CD4-positive, alpha-beta T cell treated with Interleukin-15 for 1 hour (primary cell): Measurements from ENCODE around the gene SFT2D3.

Experiments used
- DNase-seq: peaks from one replicate; pipeline ENCODE4 v3.0.0-alpha.2; 2020

Gene SFT2D3

DNA sequence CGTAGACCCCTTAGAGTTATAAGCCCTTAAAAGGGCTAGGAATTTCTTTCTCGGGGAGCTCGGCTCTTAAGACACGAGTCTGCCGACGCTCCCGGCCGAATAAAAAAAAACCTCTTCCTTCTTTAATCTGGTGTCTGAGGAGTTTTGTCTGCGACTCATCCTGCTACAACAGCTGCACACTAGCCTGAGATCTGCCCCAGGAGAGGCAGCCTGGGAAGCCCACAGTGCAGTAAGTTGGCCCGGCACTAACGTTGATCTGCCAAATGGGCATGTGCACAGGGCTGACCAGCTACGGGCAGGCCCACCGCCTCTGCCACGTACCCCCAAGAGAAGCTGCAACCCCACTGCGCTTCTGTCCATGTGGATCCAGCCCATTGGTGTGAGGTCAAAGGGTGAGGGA, 17.5 kb upstream of the SFT2D3 start:
- DNase-seq: no peak

DNA sequence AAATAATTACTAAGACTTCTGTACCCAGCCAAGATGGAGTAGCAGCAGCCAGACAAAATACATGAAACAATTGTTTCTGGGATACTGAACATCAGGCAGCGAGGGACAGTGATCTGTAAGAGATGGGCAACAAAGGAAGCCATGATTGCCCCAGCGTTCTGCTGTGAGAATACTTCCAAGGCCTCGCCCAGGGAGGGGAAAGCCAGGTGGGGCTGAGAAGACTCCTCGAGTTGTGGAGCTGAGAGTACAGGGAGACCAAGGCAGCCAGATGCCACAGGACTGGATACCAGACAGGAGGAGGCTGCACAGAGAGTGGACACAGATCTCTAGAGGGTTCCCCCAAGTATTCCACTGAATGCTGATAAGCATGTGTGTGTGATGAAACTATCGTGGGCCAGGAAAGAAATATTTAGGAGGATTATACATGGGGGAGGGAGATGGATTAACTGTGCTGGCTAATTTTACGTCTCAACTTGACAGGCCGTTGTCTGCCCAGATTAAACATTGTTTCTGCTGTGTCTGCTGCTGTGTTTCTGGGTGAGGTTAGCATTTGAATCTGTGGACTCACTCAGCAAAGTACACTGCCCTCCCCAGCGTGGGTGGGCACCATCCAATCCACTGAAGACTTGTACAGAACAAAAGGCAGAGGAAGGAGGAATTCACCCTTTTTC, 15.8 kb upstream of the SFT2D3 start:
- DNase-seq: no peak

DNA sequence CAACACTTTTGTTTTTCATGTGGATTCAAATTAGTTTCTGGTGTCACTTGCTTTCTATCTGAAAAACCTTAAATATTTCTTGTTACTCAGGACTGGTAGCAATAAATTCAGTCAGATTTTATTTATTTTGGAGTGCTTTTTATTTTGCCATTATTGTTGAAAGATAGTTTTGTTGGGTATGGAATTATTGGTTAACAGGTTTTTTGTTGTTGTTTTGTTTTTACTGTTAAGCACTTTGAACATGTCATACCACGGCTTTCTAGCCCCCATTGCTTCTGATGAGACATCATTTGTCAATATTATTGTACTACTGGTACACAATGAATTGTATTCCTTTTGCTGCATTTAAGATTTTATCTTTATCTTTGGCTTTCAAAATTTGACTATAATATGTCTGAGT, 12.9 kb upstream of the SFT2D3 start:
- no peak for DNase-seq

DNA sequence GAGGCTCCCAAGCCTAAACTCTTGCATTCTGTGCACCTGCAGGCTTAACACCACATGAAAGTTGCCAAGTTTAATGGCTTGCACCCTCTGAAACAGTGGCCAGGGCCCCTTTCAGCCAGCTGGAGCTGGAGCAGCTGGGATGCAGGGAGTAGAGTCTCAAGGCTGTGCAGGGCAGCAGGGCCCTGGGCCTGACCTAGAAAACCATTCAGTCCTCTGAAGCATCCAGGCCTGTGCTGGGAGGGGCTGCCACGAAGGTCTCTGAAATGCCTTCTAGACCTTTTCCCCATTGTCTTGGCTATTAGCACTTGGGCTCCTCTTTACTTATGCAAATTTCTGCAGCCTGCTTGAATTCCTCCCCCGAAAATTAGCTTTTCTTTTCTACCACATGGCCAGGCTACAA, 10.6 kb upstream of the SFT2D3 start:
- DNase-seq: no peak

DNA sequence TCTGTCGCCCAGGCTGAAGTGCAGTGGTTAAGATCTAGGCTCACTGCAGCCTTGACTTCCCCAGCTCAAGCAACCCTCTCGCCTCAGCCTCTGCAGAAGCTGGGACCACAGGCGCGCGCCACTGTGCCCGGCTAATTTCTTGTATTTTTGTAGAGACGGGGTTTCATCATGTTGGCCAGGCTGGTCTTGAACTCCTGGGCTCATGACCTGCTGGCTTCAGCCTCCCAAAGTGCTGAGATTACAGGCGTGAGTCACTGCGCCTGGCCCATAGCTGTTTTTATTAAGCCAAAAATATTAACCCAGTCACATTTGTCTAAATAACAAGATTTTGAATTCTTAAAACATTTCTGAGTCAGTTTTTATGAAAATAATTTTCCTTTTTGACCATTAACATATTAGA, 6.3 kb upstream of the SFT2D3 start:
- DNase-seq: no peak

DNA sequence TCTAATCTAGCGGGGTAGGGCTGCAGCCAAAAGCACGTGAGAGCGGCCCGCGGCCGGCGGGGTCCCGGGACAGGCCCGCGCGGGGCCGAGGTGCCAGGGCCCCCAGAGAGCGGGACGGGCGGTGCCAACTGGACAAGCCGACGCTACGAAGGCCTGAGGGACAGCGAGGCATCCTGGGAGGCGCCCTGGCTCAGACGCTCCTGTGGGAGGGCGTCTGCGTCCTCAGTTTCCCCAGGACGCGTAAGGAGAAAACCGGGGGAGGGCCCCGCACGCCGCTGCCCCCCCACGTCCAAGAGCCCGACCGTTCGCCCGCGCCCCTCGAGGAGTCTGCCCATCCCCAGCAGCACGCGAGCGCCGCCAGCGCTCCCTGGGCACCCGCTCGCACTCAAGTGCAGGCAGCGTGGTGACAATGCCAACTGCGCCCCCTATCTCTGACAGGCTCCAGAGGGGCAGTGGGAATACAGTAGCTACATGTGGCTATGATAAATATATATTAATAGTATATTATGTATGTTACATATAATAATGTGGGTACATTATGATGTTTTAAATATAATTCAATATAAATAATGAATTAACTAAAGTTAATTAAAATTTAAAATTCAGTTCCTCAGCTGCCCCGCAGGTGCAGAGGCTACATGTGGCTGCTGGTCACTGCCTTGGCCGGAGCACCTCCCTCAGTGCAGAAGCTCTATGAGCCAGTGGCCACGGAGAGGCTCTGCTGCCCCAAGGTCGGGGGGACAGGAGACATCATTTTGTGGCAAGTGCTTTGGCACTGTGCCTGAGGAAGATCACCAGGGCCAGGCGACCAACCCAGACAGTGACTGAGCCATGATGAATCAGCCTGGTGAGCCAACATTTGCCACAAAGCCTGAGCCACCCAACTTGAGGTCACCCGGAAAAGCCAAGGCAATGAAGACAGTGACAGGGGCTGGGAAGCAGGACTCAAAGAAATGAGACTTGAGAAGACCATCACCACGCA, 5.5 kb upstream of the SFT2D3 start:
- DNase-seq: no peak

GRCh38 chr2:127697482-127698180, 3.7 kb upstream of the SFT2D3 start:
- DNase-seq: no peak

DNA sequence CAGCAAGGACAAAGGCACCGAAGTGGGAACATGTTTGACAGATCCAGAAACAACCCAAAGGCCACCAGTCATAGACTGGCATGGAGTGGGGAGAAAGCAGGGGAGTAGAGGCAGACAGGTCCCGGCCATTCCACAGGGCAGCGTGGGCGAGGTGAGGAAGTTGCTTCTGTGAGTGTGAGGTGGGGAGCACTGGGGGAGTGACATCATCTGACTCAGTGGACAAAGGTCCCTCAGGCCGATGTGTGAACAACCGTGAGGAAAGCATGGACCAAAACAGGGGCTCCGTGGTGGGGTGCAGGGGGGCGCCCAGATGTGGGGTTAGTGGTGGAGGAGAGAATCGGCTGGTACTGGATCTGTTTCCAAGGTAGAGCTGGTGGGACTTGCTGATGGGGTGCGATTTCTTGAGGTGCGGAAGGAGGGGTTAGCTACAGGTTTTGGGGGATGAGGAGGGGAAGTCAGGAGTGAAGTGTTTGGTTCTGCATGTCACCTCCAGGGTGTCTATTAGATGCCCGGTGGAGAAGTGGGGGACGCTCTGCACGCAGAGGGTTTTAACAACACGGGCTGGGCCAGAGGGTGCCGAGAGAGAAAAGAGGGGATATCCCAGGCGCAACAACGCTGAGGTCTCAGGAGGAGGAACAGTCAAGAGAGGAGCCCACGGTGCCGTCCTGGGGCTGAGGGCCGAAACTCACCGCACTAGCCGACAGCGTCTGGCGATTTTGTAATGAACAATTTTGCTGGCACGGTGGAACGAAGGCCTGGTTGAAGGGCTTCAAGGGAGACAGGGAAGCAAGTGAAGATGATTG, 2.5 kb upstream of the SFT2D3 start:
- DNase-seq: no peak

- DNase-seq: peak; percentile 89
These were observed 637 bp upstream of the SFT2D3 start for GRCh38 chr2:127700527-127701192.

- peak; percentile 84 for DNase-seq
These were observed 526 bp downstream of the SFT2D3 start for GRCh38 chr2:127701651-127702394.

DNA sequence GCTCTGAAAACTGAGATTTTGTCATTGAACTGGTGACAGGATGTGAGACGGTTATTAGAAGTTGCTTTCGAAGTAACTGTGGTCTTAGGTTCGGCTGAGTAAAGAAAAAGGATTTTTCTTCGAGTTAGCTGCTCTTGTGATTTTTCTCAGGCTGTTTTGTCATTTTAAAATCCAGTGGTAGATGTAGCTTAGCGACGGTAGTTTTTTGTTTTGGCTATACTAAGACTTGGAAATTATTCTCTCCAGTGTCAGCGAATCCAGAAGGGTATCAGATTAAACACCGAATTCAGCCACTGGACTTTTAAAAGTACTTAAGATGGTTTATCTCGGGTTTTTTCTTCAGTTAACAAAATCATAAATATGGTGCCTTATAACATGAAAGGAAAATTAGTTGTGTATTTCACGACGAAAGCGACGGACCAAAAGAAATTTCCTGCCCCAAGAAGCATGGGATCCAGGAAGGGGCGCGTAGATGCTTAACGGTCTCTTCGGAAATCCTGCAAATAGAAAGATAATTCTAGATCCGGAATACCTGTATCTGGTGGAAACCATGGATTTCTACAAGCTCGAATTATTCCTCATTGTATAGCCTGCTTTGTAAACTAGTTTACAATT, 1.2 kb downstream of the SFT2D3 start:
- no peak for DNase-seq

DNA sequence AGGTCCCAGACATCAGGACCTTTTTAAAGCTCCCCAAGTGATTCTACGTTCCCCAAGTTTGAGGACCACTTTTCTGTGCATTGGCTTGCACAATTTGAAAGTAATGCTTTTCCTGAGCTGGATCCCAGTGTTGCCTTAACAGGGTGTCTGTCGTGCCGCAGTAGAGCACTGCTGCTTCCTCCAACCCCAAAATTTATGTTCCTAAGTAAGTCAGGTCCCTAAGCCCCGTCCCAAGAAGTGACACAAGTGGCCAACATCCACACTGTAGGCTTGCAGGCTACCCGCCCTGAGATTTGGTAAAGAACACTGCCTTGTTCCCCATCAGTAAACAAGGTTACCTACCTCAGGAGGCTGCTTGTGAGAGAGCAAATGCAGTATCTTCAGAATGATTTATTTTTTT, 2.0 kb downstream of the SFT2D3 start:
- DNase-seq: no peak

DNA sequence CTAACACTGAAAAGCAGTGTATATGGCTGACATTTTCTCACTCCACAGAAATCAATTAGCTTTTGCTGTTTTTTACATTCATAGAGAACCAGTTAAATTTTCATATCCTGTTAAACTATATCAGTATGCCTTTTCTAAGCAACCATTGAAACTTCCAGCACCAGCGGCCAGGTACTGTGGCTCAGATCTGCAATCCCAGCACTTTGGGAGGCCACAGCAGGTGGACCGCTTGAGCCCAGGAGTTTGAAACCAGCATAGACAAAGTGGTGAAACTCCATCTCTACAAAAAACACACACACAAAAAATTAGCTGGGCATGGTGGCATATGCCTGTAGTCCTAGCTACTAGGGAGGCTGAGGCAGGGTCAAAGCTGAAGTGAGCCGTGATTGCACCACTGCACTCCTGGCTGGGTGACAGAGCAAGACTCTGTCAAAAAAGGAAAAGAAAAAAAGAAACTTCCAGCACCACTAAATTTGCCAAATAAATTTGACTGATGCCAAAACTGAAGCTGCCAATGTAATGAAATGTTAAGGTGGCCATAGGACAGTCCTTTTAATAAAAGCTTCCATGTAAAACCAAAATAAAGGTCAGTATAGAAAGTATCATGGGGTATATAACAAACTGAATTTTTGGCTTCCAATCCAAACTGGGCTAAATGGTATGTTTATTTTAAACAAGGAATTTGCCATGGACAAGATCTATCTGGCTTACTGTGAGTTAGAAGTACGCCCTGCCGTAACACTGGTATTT, 3.5 kb downstream of the SFT2D3 start:
- no peak for DNase-seq

DNA sequence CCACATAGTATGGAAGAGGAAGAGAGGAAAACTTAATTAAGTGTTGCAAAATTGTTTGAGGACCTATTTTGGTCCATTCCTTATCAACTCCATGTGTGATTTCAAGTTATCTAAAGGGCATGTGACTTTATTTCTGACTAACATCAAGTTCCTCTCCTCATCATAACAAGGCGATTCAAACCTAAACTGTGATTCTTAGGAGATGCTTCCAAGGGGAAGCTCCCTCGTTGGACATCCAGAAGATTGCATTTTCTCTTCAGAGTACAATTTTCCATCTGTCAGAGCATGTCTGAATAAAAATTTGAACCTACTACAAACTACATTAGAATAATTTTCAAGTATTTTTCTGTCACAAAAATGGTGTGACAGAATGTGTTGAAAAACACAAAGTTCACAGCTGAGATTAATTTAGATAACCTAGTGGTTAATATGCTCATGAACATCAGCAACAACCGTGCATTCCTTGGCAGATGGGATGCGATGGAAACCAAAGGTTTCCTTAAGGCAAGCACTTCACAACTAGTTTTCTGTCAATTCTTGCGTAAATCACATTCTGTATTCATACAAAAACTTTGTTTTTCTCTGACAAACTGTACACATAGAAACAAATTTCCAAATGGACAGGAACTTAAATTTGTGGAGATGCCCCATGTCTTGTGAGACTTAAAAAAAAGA, 4.2 kb downstream of the SFT2D3 start:
- DNase-seq: no peak

- no peak for DNase-seq
These were observed 5.1 kb downstream of the SFT2D3 start for GRCh38 chr2:127706215-127706990.

DNA sequence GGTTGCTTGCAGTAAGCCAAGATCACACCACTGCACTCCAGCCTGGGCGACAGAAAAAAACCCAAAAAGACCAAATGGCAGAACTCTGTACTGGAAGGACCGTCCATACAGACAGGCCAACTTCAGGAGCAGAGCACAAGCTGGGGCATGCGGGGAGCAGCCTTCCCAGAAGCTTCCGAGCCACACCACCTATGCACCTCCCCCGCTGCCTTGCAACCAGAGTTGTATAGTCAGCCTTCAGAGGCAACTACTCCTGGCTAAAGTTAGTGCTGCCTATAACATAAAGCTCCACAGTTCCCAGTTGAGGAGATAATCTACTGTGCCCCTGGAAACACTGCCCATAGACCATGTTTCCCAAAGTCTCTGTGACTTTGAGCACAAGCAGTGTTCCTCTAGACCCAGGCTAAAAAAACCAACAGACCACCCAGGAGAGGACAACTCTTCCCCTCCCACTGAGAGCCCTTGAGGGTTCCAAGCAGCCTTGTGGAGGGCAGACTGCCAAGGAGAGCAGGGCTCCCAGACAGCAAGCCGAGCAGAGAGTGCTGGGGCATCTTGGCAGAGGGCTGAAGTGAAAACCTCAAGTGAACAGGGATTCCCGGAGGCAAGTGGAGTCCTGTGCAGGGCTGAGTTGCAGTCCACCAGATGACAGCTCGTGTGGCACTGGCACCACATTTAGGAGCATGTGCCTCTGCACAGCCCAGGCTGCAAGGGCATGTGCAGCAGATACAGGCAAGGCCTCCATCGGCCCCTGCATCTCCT, 6.8 kb downstream of the SFT2D3 start:
- no peak for DNase-seq

- DNase-seq: no peak
These were observed 8.0 kb downstream of the SFT2D3 start for GRCh38 chr2:127709336-127709735.

- no peak for DNase-seq
These were observed 11.7 kb downstream of the SFT2D3 start for GRCh38 chr2:127712999-127713398.
